GM21390 (cell line): ENCODE results near the gene ZDHHC1.

ENCODE experiments used
- ATAC-seq: cut with Tn5 transposase; IDR thresholded peaks from one replicate; pipeline ENCODE4 v1.9.1; 2021; ENCODE audit not compliant: unreplicated experiment

The ZDHHC1 gene

DNA sequence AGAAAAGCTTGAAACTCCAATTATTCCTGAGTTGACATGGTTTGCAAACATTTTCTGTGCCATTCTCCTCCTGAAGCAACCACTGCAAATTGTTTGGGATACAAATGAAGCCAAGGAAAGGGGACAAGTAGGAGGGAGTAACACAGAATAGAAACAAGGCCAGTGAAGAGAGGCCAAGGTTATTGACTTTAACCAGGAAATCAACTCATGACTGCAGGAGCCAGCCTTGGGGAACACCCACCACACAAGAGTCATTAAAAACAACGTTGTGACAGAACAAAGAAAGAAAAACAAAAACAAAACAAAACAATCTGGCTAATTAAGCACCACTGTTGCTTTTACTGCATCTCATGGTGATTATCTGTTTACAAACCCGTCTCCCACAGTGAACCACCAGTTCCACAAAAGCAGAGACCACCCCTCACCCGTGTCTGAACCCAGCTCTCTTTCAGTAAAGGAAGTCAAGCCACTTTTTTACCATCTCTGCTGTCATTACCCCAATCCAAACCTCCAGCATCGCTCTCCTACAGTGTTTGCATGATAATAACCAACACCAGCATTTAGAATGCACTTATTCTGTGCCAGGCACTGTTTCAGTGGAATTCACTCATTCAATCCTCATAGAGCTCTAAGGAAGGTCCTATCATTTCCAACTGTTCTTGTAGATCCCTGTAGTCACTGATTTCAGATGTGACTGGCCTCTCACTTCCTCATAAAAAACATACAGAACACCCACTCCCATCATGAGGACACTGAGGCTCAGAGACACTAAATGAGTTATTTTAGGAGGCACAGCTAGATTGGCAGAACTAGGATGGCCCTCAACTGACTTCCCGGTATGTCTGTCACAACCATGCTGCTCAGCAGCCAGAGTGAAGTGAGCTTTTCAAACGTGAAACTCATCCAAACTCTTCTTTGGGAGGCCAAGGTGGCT is 2.0 kb downstream of the ZDHHC1 start:
- ATAC-seq = no peak

DNA sequence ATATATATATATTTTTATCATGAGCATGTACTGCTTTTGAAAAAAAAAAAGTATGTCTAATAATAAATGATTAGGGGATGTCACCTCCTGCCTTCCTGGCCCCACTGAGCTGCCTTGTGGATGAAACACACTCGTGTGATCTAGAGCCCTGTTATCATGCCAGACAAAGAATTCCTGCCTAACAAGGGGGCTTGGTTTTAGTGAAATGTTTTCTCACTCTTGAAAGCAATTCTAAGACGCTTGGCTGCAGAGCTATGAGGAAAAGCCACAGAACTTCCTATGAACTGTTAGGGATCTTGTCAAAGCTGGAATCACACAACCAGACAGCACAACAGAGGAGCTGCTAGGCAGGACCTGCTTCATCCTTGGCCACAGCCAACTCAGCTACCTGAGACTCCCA is 4.0 kb downstream of the ZDHHC1 start:
- ATAC-seq = no peak

DNA sequence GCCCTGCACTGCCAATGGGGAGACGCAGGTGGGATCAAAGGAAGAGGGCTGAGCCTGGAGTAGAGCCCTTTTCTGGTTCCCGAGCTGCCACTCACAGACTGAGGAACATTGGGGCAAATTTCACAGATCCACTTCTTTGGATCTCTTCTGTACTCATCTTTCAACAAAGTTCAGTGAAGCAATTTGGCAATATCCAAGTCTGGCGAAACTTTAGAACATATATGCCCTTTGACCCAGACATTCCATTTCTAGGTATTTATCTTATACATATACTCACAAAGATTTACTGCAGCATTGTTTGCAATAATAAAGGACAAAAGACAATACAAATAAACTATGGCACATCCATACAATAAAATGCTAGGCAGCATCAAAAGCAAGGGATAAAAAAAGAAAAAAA is 4.9 kb downstream of the ZDHHC1 start:
- ATAC-seq = no peak

DNA sequence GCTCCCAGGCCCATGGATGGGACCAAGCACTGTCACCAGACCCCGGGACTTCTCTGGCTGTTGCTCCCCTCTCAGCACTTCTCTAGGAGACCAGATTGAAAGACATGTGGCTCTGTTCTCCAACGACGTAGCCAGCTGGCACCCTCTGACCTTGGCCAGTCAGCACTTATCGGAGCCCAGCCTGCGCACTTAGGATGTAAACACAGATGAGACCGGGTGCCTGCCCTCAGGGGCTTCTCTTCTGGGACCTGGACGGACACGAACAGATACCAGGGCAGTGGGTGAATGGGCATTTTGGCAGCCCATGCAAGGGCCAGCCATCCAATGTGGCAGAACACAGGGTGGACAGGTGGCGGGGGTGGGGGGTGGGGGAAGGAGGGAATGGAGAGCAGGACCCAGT is 6.6 kb downstream of the ZDHHC1 start:
- no peak for ATAC-seq

DNA sequence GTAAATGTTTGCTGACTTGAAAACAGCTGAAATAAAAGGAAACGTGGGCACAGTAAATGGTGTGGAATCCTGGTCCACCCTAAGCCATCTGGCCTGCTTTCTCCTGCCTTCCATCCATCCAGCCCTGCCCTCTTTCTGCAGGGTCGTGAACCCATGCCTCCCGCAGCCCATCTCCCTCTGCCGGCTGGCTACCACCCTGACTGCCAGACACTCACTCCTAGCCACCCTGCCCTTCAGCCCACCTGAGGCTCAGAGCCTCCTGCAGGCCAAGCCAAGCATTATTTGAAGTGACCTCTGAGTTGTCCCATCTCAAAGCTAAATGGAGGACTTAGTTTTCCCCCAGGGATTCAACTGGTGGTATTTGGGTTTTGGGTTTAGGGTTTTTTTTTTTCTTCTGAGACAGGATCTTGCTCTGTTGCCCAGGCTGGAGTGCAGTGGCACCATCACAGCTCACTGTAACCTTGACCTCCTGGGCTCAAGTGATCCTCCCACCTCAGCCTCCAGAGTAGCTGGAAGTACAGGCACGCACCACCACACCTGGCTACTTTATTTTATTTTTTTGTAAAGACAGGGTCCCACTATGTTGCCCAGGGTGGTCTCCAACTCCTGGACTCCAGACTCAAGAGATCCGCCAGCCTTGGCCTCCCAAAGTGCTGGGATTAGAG is 8.4 kb downstream of the ZDHHC1 start:
- ATAC-seq = no peak

DNA sequence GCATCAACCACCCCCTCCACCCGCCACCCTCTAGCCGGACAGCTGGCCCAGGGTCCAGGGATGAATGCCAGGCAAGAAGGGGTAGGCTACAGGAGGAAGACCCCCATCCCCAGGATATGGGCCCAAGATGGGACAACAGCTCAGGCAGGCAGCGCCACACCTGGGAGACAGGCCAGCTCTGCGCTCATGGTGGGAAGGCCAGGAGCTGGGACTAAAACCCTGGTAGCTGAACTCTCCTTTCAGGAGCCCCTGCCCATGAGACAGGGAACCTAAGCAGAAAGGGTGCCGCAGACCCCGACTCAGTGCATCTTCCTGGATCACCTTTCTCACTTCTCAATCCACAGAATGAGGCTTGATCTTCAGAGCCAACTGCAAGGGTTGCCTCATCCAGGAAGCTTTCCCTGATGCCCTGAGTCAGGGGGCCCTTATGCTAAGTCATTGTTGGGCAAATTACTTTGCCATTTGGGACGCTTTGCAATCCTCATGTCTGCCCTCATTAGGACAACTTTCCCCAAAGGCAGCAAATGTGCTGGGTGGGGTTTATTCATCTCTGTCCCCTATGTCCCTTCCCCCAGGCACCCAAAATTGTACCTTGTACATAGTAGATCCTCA is 9.0 kb downstream of the ZDHHC1 start:
- no peak for ATAC-seq

DNA sequence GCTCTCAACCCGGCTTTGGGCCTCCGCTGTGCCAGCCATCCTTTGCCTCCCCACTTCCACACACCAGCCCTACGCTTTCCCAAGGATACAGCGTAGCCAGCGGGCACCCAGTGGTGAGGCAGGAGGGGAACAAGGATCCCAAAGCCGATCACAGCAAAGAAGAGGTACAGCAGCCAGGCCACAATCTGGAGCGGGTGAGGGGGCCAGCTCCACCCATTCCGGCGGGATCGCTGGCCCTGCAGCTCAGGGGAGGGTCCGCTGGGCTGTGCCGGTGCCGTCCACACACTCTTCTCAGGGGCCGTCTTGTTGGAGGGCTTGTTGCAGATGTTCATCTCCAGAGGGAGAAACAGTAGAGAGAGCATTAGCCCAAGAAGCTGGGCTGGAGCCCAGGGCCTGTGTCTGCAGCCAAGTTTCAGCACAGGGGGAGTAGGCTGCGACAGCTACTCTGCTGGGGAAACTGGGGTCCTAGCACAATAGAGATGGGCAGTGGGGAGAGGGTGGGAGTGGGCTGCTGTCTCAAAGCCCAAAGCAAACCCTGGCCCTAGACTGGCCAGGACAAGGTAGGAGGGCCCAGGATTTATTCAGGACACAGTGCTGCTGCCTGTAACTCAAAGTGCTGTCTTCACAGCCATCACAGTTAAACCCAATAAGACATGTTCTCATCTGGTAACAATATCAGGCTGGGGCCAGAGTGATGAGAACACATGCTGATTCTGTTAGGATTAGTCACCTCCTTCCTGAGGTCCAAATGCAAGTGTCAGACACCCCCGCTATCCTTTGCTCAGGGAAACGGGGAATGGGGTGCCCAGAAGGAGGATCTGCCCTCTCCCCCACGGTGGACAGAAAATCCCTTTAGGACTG is 9.9 kb downstream of the ZDHHC1 start:
- ATAC-seq = no peak

DNA sequence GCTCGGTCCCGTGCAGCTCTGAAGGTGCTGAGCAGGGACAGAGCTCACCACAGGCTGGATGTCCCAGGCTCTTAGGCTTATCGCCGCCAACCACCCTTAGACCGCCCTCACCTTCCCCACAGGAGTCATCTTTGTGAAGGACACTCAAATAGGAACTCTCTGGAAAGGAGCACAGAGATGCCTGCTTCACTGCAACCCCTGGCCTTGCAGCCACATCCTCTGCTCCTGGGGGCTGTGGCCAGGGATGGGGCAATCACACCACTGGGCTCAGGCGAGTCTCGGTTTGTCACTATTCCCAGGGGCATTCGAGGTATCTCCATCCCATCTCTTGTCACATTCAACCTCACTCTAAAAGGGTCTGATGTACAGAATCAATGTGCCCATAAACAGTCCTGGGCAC is 10.9 kb downstream of the ZDHHC1 start:
- ATAC-seq = no peak

DNA sequence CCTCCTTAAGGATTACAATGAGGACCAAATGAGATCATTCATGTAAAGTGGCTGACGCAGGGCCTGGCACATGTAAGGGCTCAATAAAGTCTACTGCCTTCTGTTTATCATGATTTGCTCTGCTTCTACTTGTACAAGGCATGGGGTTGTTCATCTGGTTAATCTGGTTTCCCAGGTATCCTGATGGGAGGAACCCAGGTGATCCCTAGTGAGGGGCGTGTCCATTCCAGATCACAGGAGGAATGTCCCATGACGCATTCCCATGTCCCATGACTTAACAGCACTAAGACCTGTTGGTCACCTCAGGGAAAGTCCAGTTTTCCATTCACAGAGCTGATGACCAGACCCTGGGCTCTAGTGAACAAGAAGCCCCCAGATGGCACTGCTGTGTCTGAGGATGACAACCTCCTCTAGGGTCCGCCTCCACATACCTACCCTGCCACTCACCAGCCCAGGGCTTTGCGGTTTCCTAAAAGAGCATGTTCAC is 11.5 kb downstream of the ZDHHC1 start:
- ATAC-seq = no peak

DNA sequence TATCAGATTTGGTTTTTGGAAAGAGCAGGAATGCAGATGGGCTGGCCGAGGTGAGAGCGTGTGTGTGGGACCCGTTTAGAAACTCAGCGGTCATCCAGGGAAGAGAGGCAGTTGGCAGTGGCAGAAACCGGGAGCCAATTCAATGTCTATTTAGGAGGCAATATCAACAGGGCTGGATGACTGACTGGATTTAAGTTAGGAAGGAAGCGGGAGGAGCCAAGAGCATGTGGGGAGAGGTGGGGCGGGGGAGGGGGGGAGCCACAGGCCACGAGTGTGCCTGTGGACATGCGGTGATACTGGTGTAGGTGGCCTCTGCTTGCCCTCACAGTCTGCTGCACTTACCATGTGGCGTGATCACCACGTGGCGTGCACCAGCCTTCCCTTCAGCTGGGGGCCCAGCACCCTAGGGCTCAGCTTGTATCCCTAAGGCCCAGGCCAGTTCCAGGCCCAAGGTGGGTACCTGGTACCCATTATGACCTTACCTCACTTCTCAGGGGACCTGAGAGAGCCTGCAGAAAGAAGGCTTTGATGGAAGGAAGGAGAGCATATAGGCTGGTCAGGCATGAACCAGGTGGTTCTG is 12.2 kb downstream of the ZDHHC1 start:
- ATAC-seq = no peak

DNA sequence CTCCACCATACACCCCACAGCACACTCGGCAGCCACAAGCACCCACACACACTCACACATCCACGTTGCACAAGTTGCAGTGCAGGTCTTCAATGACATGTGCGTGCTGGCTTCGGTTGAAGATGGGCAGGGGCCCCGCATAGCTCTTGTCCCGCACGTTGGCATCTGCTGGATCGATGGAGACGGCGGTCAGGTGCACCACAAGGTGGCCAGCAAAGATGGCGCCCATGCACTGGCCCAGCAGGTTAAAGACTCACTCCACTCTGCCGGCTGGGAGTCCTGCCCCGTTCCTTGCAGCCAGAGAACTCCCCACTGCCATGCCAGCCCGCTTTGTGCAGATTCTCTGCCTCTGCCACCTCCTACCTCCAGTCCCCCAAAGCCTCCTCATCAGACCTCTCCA is 15.4 kb downstream of the ZDHHC1 start:
- no peak for ATAC-seq

DNA sequence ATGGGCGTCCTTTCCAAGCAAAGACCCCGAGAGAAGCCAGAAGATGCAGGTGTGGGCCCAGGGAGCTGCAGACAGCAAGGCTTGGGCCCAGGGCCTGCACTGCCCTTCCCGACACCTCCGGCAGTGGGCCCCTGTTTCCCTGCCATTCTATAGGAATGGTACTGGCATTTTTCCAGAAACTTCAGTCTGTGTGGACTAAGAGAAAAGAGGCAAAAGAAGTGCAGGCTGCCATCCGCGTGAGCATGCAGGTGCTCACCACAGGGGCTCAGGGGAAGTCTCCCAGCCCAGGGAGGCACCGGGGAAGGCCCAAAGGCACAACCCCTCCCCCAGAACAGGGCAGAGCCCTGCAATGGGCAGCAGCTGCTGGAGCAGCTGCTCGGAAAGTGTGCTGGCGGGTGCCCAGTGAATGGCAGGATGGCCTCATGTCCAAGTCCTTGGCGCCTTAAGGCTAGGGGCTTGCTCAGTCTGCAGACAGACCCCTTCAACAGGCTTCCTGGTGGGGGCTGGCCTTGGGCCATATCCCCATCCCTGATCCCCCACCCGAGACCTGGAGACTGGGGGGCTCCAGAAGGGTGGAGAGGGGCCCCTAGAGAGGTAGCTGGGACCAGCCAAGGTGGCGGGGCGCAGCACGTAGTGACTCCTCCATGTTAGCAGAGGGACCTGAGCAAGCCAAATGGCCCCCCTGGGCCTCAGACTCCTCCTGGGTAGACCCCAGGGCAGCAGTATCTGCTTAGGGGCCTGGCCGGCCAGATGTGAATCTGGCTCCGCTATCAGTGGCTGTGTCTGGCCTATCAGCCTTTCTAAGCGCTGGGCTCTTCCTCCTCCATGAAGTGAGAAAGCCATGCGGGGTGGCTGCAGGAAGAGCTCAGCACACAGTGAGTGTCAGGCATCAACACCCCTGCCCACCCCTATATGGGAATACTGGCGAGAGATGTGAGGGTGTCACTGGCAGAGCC is 16.2 kb downstream of the ZDHHC1 start:
- no peak for ATAC-seq

DNA sequence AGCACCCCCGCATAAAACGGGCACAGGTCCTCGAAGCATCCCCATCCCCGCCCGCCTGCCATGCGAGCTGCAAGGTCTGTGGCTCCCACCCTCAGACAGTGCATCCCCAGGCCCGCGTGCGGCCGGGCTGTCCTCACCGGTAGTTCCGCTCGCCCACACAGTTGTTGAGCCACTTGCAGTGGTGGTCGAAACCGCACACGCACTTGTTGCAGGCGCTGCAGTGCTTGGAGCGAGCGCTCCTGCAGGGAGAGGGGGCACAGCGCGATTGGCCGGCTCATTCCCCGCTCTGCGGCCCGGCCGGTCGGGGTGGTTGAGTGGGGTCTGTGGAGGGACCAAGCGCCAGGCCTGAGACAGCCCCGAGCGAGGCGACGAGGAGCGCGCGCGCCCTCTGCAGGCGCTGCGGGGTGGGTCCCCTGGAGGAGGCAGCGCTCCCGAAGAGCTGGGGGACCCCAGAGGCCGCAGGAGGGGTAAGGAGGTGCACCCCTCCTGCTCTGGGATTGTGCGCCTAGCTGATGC is 17.0 kb downstream of the ZDHHC1 start:
- no peak for ATAC-seq

DNA sequence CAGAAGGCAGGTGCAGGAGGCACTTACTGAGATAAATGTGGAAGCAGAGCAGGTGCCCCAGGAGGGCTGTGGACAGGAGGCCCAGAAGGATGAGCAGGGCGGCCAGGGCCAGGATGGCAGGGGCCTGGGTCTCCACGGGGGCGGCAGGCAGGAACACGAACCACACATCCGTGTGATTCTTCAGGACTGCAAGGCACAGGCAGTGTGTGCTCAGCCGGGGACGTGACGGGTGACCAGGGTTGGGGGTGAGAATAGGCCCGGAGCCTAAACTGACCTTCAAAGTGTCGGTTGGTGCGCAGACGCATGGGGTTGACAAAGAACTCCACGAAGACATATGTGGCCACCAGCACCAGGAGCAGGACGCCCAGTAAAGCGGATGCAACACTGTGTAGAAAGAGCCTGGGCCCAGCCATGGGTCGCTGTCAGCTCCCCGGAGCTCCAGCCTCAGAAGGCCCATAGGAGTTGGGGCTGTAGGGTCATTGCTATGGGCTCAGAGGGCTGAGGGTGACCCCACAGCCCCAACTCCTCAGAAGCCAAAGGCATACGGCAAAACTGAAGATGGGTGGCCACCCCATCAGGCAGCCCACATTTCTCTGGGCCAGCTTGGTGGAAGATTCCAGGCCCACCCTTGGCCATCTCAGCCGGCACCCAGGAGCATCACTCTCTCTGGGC is 17.6 kb downstream of the ZDHHC1 start:
- ATAC-seq = no peak

DNA sequence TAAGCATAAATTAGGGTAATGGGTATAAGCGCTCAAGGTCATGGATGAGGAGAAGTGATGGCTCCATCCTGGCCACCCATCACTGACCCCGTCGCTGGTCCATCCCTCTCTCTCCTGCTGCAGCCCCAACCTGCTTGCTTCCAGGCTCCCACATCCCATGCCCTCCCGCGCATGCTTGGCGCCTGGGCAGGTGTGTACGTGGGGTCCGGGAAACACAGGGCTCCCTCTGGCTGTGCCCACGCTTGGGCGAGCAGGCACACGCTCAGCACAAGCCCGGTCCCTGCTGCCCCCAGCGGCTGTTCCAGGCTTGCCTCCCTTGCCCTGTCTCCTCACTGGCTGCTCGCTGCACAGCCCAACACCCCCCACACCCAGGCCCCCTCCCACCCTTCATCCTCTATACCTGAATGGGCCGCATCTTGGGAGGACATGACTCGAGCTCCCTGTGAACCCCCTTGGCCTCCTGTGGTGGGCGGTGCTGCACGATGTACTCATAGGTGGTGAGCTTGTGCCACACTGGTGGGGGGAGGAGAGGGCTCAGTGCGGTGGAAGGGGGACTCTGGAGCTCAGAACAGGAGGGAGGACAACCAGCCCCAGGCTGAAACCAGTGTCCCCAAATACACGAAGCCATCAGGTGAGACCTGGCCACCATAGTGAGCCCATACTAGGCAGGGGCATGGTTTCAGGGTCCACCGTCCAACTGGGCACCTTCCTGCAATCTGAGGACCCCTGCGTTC is 18.3 kb downstream of the ZDHHC1 start:
- no peak for ATAC-seq

DNA sequence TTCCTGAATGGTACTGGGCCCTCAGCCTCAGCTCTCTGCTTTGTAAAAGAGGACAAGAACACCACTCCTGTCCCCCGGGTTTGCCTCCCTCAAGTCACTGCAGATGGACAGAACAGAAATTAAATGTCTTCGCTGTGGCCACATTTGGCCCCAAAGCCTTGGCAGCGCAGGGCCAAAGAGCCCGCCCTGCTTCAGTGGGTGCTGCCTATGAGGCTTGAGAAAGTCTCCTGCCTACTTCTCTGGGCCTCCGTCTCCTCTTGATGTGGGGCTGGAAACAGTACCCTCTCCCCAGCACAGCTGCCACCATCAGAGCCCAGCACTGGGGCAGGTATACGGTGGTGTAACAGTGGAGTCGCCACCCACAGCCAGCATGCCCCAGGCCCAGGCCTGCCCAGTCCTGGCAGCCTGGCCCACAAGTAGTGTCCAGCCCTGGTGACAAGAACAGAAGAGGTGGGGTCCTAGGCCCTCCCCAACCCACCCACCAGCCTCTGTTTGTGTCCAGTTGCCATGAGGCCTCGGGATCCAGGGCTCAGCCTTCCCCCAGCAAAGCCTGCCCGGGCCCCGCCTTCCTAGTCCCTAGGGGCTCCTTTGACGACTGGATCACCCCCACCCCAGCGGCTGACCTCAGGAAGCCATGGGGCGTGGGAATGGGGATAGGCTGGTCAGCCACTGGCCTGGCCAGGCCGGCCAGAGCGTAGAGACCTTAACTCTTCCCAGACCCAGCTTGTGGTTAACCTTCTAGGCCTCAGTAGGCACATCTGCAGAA is 19.1 kb downstream of the ZDHHC1 start:
- no peak for ATAC-seq
